Measurements from ENCODE around the gene ARR3.
A peak's percentile ranks its signal among the peaks of the same experiment; 100 is the strongest.
"Not testable (repeated sequence)": the region's sequence is repeated elsewhere in the genome, so short reads cannot be mapped to it uniquely, and the experiment has no call there.

Gene ARR3

DNA sequence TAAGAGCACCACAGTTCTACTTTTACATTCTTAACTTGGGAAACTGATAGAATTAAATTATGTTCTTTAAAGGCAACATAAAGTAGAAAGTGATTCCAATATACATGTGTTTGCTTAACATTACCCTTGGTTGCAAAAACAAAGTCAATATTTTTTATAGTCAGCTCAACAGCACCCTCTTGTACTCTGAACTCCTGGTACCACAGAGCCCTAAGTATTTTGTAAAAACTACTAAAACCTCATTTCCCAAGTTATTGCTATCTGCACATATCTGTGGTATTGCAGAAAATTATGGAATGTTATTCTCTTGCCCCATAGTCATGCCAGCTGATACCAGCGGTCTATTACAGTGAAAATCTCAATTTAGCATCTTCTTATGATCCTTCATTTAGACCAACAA lies 24.7 kb downstream of the ARR3 start:
- TF ChIP-seq, protein P1, sequence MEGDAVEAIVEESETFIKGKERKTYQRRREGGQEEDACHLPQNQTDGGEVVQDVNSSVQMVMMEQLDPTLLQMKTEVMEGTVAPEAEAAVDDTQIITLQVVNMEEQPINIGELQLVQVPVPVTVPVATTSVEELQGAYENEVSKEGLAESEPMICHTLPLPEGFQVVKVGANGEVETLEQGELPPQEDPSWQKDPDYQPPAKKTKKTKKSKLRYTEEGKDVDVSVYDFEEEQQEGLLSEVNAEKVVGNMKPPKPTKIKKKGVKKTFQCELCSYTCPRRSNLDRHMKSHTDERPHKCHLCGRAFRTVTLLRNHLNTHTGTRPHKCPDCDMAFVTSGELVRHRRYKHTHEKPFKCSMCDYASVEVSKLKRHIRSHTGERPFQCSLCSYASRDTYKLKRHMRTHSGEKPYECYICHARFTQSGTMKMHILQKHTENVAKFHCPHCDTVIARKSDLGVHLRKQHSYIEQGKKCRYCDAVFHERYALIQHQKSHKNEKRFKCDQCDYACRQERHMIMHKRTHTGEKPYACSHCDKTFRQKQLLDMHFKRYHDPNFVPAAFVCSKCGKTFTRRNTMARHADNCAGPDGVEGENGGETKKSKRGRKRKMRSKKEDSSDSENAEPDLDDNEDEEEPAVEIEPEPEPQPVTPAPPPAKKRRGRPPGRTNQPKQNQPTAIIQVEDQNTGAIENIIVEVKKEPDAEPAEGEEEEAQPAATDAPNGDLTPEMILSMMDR (IDR thresholded peaks at IDR 0.05; ENCODE audit: insufficient read depth, low read depth, low read length, missing control alignments), result no peak
- no peak overlapping the region for H3K4me3 ChIP-seq (ENCODE audit: low read length)
- no peak for DNase-seq (ENCODE audit: low read depth)

DNA sequence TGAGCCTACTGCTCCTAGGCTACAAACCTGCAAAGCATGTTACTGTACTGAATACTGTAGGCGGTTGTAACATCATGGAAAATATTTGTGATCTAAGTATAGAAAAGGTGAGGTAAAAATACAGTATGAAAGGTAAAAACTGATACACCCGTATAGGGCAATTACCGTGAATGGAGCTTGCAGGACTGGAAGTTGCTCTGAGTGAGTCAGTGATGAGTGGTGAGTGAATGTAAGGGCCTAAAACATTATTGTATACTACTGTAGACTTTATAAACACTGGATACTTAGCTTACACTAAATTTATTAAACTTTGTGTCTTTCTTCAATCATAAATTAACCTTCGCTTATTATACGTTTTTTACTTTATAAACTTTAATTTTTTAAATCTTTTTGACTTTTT lies 25.5 kb downstream of the ARR3 start:
- peak; percentile 61 for DNase-seq (ENCODE audit: low read depth)
- TF ChIP-seq, protein P1 (IDR thresholded peaks at IDR 0.05; ENCODE audit: insufficient read depth, low read depth, low read length, missing control alignments), result no peak
- H3K4me3 ChIP-seq (ENCODE audit: low read length), result no peak overlapping the region

DNA sequence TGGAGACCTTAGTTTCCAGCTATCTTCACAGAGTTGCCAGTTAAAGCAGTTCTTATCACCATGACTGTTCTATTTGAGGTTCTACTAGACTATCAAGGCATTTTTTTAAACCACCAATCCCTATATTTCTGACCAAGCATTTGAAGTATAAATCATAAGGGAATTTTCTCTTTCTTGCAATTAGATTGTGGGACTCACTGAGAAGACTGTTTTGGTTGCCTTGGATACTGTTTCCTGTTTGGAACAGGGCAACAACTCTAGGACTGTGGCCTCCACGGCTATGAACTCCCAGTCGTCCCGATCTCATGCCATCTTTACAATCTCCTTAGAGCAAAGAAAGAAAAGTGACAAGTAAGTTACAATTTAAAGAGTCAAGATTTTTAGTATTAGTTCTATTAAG lies 33.6 kb downstream of the ARR3 start:
- H3K4me3 ChIP-seq (ENCODE audit: low read length), result no peak overlapping the region
- no peak for DNase-seq (ENCODE audit: low read depth)
- TF ChIP-seq, protein P1 (IDR thresholded peaks at IDR 0.05; ENCODE audit: insufficient read depth, low read depth, low read length, missing control alignments), result no peak

DNA sequence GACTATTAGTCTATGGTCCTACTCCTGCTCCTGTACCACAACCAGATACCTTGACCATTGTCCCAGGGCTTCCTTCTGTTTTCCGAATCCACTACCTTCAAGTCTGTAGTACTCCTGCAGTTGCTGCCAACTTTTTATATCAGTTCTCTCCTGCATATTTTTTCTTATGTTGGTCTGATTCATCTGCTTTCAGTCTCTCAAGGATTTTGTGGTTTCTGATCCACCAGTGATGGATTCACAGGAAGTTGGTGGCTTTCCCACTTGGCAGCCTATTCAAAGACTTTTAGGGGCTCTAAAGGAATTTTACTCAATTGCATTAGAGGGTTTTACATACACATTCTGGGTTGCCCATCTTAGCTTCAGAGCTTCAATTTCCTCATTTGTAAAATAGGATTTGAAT lies 45.4 kb downstream of the ARR3 start:
- no peak overlapping the region for H3K4me3 ChIP-seq (ENCODE audit: low read length)
- TF ChIP-seq, protein P1 (IDR thresholded peaks at IDR 0.05; ENCODE audit: insufficient read depth, low read depth, low read length, missing control alignments), result no peak
- DNase-seq (ENCODE audit: low read depth), result no peak

DNA sequence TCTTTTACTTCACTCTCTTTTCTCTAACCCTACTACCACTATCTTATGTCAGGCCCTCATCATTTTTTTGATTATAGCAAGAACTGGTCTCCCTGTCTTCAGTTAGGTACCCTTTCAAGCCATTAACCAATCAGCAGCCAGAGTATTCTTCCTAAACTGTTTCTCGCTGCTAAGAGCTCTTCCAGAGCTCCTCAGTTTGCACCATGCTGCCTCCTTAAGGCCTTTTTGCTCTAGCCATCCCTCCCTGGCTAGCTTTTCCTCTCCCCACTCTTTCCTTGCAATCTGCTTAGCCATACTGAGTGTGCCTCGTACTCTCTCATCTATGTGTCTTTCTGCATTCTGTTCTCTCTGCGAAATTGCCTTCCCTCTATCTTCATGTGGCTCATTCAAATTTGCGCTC lies 54.6 kb downstream of the ARR3 start:
- no peak overlapping the region for H3K4me3 ChIP-seq (ENCODE audit: low read length)
- TF ChIP-seq, protein P1 (IDR thresholded peaks at IDR 0.05; ENCODE audit: insufficient read depth, low read depth, low read length, missing control alignments), result no peak
- no peak for DNase-seq (ENCODE audit: low read depth)

DNA sequence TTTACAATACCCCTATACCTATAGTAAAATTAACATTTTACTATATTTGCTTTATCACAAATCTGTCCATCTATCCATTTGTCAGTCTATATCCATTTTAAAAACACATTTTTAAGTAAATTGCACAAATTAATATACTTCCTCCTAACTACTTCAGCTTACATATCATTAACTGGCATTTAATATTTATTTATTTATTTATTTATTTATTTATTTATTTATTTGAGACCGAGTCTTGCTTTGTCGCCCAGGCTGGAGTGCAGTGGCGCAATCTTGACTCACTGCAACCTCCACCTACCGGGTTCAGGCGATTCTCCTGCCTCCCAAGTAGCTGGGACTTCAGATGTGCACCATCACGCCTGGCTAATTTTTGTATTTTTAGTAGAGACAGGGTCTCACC lies 55.5 kb downstream of the ARR3 start:
- DNase-seq (ENCODE audit: low read depth); H3K4me3 ChIP-seq (ENCODE audit: low read length): not testable (repeated sequence)

DNA sequence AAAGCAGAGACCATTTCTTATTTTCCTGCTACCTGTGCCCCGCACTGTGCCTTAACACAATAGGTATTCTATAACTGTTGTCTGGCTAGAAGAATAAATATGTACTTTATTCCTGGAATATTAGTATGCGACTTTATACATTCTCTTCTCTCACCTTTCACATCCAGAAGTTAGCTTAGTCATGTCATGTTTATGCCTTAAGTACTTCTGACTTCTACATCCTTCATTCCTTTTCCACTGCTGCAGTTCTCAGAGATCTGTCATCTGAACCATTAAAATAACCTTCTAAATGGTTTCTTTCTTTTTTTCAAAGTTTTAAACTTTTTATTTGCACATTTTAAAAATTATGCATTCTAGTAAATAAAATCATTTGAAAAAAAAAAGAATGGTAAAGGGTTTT lies 56.2 kb downstream of the ARR3 start:
- TF ChIP-seq, protein P1 (IDR thresholded peaks at IDR 0.05; ENCODE audit: insufficient read depth, low read depth, low read length, missing control alignments), result no peak
- no peak overlapping the region for H3K4me3 ChIP-seq (ENCODE audit: low read length)
- DNase-seq (ENCODE audit: low read depth), result no peak

DNA sequence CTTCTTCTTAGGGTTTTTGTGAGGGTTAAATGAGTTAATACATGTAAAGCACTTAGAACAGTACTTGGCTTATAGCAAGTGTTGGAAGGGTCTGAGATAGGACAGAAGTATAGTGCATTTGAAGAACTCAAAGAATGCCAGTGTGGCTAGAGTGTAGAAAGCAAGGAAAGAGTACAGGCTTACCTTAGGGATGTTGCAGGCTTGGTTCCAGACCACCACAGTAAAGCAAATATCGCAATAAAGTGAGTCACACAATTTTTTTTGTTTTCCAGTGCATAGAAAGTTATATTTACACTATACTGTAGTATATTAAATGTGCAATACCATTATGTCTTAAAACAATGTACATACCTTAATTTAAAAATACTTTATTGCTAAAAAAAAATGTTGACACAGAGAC lies 63.0 kb downstream of the ARR3 start:
- DNase-seq (ENCODE audit: low read depth), result no peak
- TF ChIP-seq, protein P1 (IDR thresholded peaks at IDR 0.05; ENCODE audit: insufficient read depth, low read depth, low read length, missing control alignments), result no peak
- H3K4me3 ChIP-seq (ENCODE audit: low read length), result no peak overlapping the region
